GM23338 (cell line): Measurements from ENCODE around the gene NME4. TPM values are rescaled to one million over a fixed set of nuclear protein-coding genes. Genes with fewer than 3 reads are reported as not detected.

Experiments used
- ATAC-seq: fragments of 200-7000 bp; cut with Tn5 transposase; 3 replicates; pipeline ENCODE4 v1.9.1; 2020
- DNase-seq: peaks from one replicate; pipeline ENCODE4 v3.0.0-alpha.2; 2015; ENCODE audit warnings: low spot score
- H2AFZ ChIP-seq: fragments of 200-600 bp; sonication (generic); 2 replicates; pipeline ENCODE4 v1.8.0; 2016; ENCODE audit warnings: antibody characterized with exemption, mild to moderate bottlenecking, moderate library complexity
- H3F3A ChIP-seq: fragments of 200-600 bp; sonication (generic); replicated peaks from 2 replicates; pipeline ENCODE4 v1.8.0; 2017; ENCODE audit warnings: antibody characterized with exemption, mixed run types, low read depth
- H3K27ac ChIP-seq: fragments of 200-600 bp; sonication (generic); 2 replicates; pipeline ENCODE4 v1.6.1; 2016; ENCODE audit warnings: low read depth
- H3K27me3 ChIP-seq: fragments of 200-600 bp; sonication (generic); 2 replicates; pipeline ENCODE4 v1.8.0; 2016; ENCODE audit warnings: mild to moderate bottlenecking, mixed run types, moderate library complexity; ENCODE audit not compliant: insufficient read depth
- H3K36me3 ChIP-seq: fragments of 200-600 bp; sonication (generic); 2 replicates; pipeline ENCODE4 v1.8.0; 2016; ENCODE audit warnings: mild to moderate bottlenecking; ENCODE audit not compliant: insufficient read depth
- H3K4me1 ChIP-seq: fragments of 200-600 bp; sonication (generic); 2 replicates; pipeline ENCODE4 v1.8.0; 2016; ENCODE audit warnings: mild to moderate bottlenecking, moderate library complexity; ENCODE audit not compliant: insufficient read depth
- H3K4me2 ChIP-seq: fragments of 200-600 bp; sonication (generic); 2 replicates; pipeline ENCODE4 v1.7.1; 2017; ENCODE audit warnings: mixed run types
- H3K4me3 ChIP-seq: fragments of 200-600 bp; sonication (generic); 2 replicates; pipeline ENCODE4 v1.6.1; 2016; ENCODE audit warnings: mixed run types
- H3K79me2 ChIP-seq: fragments of 200-600 bp; sonication (generic); replicated peaks from 2 replicates; pipeline ENCODE4 v1.8.0; 2017; ENCODE audit warnings: mild to moderate bottlenecking; ENCODE audit not compliant: insufficient read depth
- H3K9me2 ChIP-seq: fragments of 200-600 bp; sonication (generic); 2 replicates; pipeline ENCODE4 v1.8.0; 2017; ENCODE audit not compliant: insufficient read depth
- H4K20me1 ChIP-seq: fragments of 200-600 bp; sonication (generic); replicated peaks from 2 replicates; pipeline ENCODE4 v1.8.0; 2017; ENCODE audit warnings: mild to moderate bottlenecking; ENCODE audit not compliant: insufficient read depth
- H3K27ac Mint-ChIP-seq: 2 replicates; pipeline ENCODE4 v1.8.0; 2020; ENCODE audit warnings: inconsistent platforms, mild to moderate bottlenecking, moderate library complexity, mixed read lengths
- H3K27me3 Mint-ChIP-seq: 3 replicates; pipeline ENCODE4 v1.8.0; 2022; ENCODE audit warnings: low read depth, mild to moderate bottlenecking, moderate library complexity, mixed read lengths, inconsistent platforms; ENCODE audit not compliant: insufficient read depth, poor library complexity
- H3K36me3 Mint-ChIP-seq: 3 replicates; pipeline ENCODE4 v1.8.0; 2021; ENCODE audit warnings: low read depth, mild to moderate bottlenecking, inconsistent platforms, moderate library complexity, mixed read lengths
- H3K4me1 Mint-ChIP-seq: 3 replicates; pipeline ENCODE4 v1.8.0; 2020; ENCODE audit warnings: mild to moderate bottlenecking, inconsistent platforms, mixed read lengths
- H3K4me3 Mint-ChIP-seq: 3 replicates; pipeline ENCODE4 v1.8.0; 2021; ENCODE audit warnings: moderate library complexity, mild to moderate bottlenecking, inconsistent platforms, mixed read lengths
- H3K9me3 Mint-ChIP-seq: 3 replicates; pipeline ENCODE4 v1.8.0; 2020; ENCODE audit warnings: moderate library complexity, mild to moderate bottlenecking, inconsistent platforms, mixed read lengths
- CREB1 ChIP-seq: fragments of 250-450 bp; sonication (Bioruptor Pico); IDR thresholded peaks from 2 replicates; pipeline ENCODE4 v1.5.0; 2020; ENCODE audit warnings: low read depth, mild to moderate bottlenecking, moderate library complexity
- ETS1 ChIP-seq: IDR thresholded peaks from 2 replicates; pipeline ENCODE4 v1.6.1; 2016; ENCODE audit warnings: antibody characterized with exemption
- EZH2 ChIP-seq: fragments of 200-600 bp; sonication (generic); IDR thresholded peaks from one replicate; pipeline ENCODE4 v1.8.0; 2017; ENCODE audit warnings: antibody characterized with exemption, mild to moderate bottlenecking, low read depth; ENCODE audit not compliant: unreplicated experiment
- EZH2phosphoT487 ChIP-seq: fragments of 200-600 bp; sonication (generic); IDR thresholded peaks from one replicate; pipeline ENCODE4 v1.8.1; 2018; ENCODE audit warnings: antibody characterized with exemption; ENCODE audit not compliant: unreplicated experiment
- JUNB ChIP-seq: IDR thresholded peaks from one replicate; pipeline ENCODE4 v1.6.1; 2016; ENCODE audit warnings: antibody characterized with exemption; ENCODE audit not compliant: unreplicated experiment
- NANOG ChIP-seq: IDR thresholded peaks from 2 replicates; pipeline ENCODE4 v1.6.1; 2016; ENCODE audit warnings: antibody characterized with exemption, borderline replicate concordance
- POLR2AphosphoS5 ChIP-seq: IDR thresholded peaks from 2 replicates; pipeline ENCODE4 v1.6.1; 2016; ENCODE audit warnings: antibody characterized with exemption, low read depth
- REST ChIP-seq: IDR thresholded peaks from one replicate; pipeline ENCODE4 v1.6.1; 2018; ENCODE audit warnings: antibody characterized with exemption; ENCODE audit not compliant: unreplicated experiment
- STAT1 ChIP-seq: IDR thresholded peaks from one replicate; pipeline ENCODE4 v1.6.1; 2016; ENCODE audit warnings: antibody characterized with exemption; ENCODE audit not compliant: unreplicated experiment
- ZNF114 ChIP-seq: fragments of 250-450 bp; sonication (Bioruptor Pico); IDR thresholded peaks from 2 replicates; pipeline ENCODE4 v1.5.0; 2020; ENCODE audit warnings: mild to moderate bottlenecking, moderate library complexity
- ZNF462 ChIP-seq: fragments of 250-450 bp; sonication (Bioruptor Pico); IDR thresholded peaks from 2 replicates; pipeline ENCODE4 v1.5.0; 2020; ENCODE audit warnings: mild to moderate bottlenecking, moderate library complexity
- polyA plus RNA-seq: library from polyadenylated mRNA; unstranded; fragments of >200 nt; fragmentation: Nextera tagmentation; extraction: Ambion mirVana; gene quantifications from 2 replicates; pipeline ENCODE4 v1.2.1, GENCODE V29; 2016
- total RNA-seq: library from RNA; depleted of rRNA; stranded (reverse); fragments of >200 nt; shearing (Covaris generic); gene quantifications from 2 replicates; pipeline ENCODE4 v1.2.3, GENCODE V29; 2014
- TF ChIP-seq, protein P1 (sequence below), 2 experiments: fragments of 200-600 bp in 1 of 2; sonication (generic) in 1 of 2; conservative IDR thresholded peaks; 2 replicates each; pipeline versions ENCODE4 v1.5.1 to v1.6.1; 2016 to 2017; ENCODE audit warnings: antibody characterized with exemption in 2 of 2, low read depth in 2 of 2, mild to moderate bottlenecking in 2 of 2, moderate library complexity in 1 of 2

NME4 gene
- total and polyA plus RNA-seq, 2 experiments from 2014 or later: 249 to 511 TPM

DNA sequence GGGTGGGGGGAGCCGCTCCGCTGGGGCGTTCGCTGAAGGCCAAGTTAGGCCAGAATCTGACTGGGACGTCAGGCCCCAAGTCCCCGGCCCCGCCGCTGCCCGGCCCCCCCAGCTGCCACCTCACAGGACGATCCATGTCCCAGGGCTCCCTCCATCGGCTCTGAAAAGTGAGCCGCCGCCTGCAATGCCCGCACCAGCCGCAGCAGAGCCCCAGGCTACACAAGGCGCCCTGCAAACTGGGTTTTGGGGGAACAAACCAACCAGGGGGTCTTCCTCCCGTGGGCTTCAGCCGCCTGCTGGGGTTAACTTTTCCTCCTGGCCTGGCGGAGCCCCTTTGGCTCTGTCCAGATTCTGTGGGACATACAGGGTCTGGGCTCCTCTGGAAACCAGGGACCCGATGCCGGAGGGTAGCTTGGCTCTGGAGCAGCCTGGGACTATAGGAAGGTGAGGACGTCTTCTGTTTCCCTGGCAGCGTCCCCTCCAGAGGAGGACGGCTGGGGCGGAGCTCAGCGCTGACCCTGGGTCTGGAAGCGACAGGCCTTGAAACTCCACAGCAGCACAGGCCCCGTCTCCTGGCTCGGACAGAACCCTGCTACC, 835 bp downstream of the NME4 start:
- H3K27me3 ChIP-seq: no peaks in the 10 kb centered on the region
- DNase-seq (peak; percentile 87), ATAC-seq (peak; percentile 42)
- peaks cover 20% of the 10 kb centered on the region for H3K4me1 ChIP-seq
- peak overlapping the region; percentile 62; the same call in 1 of the 2 replicates for H3K27ac Mint-ChIP-seq
- peaks cover 30% of the 10 kb centered on the region for H3K27me3 Mint-ChIP-seq
- H3K4me3 ChIP-seq: peak overlapping the region; percentile 45
- no peaks in the 10 kb centered on the region; the same call in 1 of the 2 replicates for H3K36me3 ChIP-seq
- peaks cover 24% of the 10 kb centered on the region for H3K36me3 Mint-ChIP-seq
- no peak overlapping the region for H2AFZ ChIP-seq
- peaks cover 9% of the 10 kb centered on the region; the same call in 2 of the 3 replicates for H3K9me3 Mint-ChIP-seq
- peaks cover 36% of the 10 kb centered on the region for H3F3A ChIP-seq
- no peaks in the 10 kb centered on the region; the same call in none of the 2 replicates for H4K20me1 ChIP-seq
- TF ChIP-seq ZNF114 (CRISPR knock-in tag) (no peak), JUNB (no peak), ZNF462 (CRISPR knock-in tag) (no peak), ETS1 (no peak), NANOG (no peak), STAT1 (no peak), EZH2 (no peak), REST (no peak), POLR2AphosphoS5 (no peak), EZH2phosphoT487 (no peak), CREB1 (0 out of 2 replicates have a peak, but pooled peaks have one; percentile 17)
- TF ChIP-seq, protein P1, sequence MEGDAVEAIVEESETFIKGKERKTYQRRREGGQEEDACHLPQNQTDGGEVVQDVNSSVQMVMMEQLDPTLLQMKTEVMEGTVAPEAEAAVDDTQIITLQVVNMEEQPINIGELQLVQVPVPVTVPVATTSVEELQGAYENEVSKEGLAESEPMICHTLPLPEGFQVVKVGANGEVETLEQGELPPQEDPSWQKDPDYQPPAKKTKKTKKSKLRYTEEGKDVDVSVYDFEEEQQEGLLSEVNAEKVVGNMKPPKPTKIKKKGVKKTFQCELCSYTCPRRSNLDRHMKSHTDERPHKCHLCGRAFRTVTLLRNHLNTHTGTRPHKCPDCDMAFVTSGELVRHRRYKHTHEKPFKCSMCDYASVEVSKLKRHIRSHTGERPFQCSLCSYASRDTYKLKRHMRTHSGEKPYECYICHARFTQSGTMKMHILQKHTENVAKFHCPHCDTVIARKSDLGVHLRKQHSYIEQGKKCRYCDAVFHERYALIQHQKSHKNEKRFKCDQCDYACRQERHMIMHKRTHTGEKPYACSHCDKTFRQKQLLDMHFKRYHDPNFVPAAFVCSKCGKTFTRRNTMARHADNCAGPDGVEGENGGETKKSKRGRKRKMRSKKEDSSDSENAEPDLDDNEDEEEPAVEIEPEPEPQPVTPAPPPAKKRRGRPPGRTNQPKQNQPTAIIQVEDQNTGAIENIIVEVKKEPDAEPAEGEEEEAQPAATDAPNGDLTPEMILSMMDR (conservative IDR thresholded peaks at IDR 0.05; ENCODE audit: low read depth in 2 of 2): 0 out of 4 replicates have a peak, but pooled peaks have one; percentile 3 to 8
- H3K9me2 ChIP-seq: no peaks in the 10 kb centered on the region
- H3K4me1 Mint-ChIP-seq: peaks cover 29% of the 10 kb centered on the region
- H3K79me2 ChIP-seq: peaks cover 4% of the 10 kb centered on the region; the same call in 1 of the 2 replicates
- H3K4me3 Mint-ChIP-seq: peak overlapping the region; percentile 63
- H3K27ac ChIP-seq: peak overlapping the region; percentile 93
- peak overlapping the region; percentile 78 for H3K4me2 ChIP-seq
